Stimulated activated CD4-positive, alpha-beta T cell treated with anti-CD3 and anti-CD28 coated beads, Interleukin-2, amount 100 ng/mL, for 24 hours (primary cell): ENCODE results near the gene OAF.

Experiments used
- DNase-seq, 2 donors: peaks; one replicate each; pipeline ENCODE4 v3.0.0-alpha.2; 2020

The OAF gene

DNA sequence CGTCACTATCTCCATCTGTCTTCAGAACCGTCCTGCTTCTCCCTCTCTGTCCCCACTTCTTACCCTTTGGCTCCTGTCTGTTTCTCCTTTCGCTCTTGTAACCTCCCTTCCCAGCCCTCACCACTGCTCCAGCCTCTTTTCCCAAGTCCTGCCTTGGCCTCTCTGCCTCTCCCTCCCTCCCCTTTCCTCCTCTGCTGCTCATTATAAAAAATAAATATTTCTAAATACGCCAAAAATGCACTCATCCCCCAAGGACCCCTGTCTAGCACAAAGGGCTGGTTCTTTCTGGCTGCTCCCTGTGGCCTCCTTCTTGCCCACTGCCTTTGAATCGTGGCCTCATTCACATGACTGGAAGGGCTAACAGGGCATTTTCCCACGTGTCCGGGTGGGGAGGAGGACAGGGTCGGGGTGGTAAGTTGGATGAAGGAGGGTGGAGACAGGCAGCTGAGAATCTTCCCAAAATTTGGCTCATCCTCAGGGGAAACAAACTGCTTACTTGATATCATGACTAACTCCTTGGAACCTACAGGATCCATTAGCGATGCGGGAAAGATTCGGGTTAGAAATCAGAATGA lies 26.4 kb upstream of the OAF start:
- DNase-seq: no peak

DNA sequence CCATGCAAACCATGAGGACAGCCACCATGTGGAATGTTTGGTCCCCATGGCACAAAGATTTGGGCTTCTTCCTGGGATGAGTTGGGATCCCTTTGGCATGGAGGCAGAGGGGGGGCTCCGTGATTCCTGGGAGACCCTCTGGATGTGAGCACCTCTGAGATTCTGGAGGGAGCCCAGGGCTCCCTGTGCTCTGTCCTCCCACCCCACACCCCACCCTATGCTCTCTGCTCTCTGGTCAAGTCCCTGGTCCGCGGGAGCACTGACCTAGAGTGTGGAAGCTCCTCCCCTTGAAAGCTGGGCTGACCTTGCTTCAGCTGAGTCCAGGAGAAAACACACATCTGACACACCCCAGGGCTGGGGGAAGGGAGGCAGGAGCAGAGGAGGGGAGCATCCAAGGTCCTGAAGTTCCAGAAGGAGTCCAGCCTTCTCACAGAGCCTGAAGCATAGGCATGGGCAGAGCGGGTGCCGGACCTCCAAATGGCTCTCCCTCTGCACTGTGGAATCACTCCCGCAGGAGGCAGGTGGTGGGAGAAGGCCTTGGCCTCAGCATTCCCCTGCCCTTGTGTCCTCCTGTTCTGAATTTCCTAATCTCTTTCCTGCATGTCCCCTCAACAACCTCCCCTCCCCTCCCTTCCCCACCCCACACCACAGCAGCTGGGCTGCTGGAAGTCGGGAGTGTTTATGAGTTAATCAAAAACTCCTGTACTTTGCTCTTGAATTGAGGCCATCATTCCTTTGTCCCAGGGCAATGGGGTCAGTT lies 25.7 kb upstream of the OAF start:
- no peak for DNase-seq

DNA sequence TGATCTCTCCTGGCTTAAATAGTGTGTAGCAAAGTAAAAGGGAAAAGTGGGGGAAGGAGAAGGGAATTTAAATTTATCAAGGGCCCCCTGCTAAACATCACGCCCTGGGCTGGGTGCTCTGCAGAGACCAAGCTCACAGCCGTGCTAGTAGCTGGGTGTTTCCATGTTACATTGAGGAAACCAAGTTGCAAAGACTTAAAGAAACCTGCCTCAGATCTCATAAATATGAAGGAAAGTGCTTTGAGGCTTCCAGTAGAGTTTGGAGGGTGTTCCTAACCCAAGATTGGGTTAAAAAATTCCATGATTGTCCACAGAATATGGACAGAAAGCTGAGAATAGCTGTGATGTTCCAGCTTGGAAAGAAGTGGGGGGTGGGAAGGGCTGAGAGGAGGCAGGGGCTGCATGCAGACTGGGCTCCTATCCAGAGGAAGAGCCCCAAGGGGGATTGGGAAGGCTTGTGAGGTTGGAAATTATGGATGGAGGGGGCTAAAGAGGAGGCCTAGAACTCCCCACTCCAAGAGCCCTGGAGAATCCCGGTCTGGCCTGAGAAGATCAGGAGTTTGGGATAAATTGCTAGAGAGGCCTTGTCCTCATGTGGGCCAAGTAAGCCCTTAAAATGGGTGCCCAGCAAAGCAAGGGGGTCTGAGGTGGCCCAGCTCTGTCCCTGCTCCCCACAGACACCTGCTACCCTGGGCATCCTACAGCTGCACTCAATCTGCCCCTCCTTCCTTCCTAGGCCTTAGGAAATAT lies 25.0 kb upstream of the OAF start:
- DNase-seq: no peak

DNA sequence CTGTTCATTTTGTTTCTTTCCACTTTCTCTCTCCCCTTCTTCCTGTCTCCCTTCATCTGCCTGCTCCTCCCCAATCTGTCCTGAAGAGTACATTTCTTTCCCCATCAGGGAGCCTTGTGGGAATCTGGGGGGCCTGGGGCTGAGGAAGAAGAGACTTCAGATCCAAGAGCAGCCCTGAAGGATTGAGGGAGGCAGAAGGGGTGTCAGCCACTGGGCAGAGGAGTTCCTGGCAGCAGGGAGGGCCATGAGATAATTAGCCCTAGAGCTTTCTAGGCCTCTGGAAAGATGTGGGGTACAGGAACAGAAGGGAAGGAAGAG lies 24.4 kb upstream of the OAF start:
- DNase-seq: no peak

DNA sequence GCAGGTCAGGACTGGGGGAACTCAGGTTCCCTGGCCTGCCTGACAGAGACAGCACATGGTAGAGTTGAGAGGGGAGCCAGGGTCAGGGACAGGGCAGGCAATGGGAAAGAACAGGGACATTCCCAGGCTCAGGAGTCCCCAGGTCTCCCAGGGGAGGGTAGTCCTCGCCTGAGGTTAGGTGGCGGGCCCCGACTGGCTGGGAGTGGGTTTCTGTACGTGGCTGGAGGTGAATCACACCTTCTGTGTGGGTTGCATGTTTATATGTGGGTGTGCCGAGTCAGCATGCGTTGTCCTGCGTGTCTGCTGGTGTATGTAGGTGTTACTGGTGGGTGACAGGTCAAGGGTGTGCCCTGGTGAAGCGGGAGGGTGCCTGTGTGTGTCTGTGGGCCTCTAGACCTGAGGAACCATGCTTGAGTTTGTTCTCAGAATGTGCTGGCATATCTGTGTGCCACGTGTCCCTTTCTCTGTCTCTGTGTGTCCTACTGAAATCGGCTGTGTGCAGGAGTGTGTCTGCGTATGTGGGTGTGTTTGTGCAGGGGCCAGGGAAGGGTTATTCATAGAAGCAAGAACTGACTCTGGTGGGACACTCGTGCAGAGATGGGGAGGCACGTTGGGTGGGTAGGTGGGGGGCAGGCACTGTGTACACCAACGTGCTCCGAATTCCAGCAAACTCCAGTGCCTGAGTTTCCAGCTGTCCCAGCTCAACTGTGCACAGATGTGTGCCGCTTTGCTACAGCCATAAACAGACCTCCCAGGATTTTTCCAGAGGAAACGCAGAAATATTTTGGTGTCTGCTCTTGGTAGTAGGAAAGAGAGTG lies 23.8 kb upstream of the OAF start:
- no peak for DNase-seq

DNA sequence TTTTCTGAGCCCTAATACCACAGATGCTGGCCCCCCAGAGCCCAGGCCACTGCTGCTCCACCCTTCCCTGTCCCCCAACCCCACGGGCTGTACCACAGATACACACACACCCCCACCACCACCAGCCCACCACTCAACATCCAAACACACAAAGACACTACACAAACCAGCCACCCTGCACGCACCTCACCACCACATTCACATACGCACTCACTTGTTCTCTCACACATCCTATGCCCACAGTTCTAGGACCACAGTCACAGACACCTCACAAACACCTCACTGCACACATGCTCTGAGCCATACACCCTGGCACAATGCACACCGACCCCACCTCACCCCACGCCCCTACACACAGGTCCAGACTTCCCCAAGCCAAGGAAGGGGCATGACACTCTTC lies 22.5 kb upstream of the OAF start:
- DNase-seq: no peak

DNA sequence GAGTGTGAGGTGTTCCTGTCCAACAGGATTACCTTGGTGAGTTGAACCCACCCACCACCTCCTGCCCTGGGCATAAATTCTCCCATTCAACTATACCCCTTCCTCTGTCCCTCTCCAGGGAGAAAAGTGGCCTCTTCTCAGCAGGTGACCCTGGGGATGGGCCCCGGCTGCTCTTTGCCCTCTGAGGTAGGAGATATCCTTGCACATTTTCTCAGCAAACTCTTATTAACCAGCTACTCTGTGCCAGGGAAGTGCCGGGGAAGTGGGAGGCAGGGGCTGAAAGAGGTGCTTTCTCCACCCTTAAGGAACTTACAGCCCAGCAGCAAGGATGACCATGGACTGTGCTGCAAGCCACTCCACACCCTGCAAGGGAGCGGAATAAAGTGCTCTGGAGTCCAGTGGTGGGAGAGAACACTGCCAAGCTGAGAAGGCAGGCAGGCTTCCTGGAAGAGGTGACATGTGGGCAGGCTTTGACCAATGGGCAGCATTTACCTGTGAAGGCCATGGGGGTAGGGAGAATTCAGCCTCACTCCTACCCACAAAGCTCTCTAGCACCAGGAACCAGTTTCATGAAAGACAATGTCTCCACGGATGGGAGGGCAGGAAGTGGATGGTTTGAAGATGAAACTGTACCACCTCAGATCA lies 21.9 kb upstream of the OAF start:
- DNase-seq: no peak

DNA sequence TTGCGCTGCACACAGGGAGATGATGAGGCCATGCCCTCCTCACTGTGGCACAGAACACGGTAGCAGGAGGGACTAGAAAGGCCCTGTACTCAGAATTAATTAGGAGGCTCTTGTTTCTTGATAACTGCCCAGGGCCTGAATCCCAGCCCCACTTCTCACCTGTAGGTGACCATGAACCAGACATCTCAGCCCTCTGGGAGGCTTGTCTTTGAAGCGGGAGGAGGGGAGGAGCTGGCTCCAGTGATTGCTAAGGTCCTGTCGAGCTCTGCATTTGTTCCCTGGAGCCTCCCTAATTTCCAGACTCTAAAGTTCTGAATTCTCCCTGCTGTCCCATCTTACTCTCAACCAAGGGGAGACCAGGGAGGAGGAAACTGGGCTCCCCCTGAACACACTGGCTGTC lies 19.8 kb upstream of the OAF start:
- no peak for DNase-seq

DNA sequence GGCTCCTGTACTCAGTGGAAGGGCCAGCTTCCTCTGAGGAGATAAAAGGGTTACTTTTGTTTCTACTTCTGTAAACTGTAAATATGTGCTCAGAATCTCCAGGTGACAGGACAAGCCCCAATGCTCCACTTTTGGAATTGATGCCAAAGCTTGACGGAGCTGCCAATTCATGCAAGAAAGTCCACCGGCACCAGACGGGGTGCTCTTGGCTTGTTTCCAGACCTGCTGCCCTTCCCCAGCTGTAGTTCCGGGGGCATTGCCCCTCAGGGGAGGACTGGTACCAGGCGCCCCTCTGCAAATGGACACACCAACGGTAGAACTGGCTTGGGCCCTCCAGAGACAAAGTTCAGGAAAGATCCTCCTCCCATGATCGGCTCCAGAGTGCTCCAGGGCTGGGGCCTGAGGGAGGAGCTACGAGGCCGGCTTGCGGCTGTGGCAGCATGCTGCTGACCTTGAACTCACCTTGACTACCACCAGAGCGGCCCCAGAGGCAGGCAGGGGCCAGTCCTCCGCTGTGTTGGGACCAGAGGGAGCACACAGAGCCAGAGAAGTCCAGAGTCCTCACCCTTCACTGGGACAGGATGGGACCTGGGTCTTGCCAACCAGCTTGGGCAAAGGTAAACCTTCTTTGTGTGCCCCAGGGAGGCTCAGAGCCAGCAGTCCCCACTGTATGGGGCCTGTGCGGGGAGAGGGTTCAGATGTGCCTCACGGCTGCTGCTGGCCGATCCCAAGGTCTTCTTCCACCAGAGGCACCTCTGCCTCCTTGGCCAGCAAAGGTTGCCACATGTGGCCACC lies 17.8 kb upstream of the OAF start:
- DNase-seq: no peak

DNA sequence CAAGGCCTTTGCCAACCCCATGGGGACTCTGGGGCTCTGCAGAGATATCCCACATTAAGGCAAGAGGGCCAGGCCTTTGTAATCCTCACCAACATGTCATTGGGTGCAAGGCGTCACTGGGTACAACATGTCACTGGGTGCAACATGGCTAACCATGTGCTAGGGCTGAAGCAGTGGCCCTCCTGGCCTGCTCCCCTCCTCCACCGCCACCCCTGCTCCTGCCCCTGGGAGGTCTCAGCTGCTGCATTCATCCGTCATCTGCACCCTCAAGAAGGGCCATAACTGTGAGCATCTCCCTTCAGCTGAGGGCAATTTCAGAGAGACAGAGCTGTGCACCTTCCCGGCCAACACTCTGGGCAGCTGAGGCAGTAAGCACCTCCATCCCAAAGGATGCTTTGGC lies 16.7 kb upstream of the OAF start:
- no peak for DNase-seq

DNA sequence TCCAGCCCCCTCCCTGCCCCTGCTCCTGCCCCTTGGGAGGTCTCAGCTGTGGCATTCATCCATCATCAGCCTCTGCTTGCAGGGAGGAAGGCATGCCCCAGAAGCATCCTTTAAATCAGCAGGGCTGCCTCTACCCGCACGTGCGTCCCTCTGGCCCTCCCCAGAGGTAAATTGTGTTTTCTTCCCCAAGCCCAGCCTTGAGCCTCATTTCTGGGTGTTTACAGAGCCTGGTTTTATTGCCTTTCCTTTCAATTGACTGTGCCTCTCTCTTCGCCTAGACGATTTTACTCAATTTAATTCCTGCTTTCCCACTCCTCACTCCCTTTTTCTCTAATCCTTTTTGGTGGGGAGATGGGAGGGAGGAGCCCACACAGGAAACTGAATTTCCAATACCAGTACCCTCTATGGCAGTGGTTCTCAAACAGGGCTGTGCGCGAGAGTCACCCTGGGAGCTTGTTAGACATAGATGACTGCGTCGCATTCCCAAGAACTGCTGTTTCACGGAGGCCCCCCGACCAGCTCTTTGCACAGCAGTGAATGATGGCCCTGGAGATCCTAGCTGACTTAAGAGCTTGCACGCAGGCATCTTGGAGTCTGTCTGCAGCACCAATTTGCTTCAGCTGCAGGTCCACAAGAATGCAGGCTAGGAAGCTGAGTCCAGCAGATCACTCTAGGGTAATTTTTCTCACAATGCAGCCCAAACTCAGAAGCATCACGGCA lies 15.1 kb upstream of the OAF start:
- no peak for DNase-seq

DNA sequence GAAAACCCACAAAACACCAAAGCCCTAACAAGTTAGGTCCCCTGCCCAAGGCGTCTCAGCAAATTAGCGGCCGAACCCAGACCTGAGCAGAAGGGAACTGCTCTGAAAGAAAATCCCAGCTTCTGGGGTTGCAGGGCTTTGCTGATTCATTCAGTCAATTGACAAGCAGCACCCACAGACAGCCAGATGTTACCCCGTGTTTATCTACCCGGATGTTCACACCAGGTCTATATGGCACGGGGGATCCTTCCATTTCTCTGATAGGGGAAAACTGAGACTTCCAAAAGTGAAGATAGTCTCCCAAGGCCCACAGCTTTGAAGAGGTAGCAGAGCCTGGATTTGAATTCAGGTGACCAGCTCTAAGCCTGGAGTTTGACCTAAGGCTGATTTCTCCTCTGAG lies 14.0 kb upstream of the OAF start:
- DNase-seq: no peak

DNA sequence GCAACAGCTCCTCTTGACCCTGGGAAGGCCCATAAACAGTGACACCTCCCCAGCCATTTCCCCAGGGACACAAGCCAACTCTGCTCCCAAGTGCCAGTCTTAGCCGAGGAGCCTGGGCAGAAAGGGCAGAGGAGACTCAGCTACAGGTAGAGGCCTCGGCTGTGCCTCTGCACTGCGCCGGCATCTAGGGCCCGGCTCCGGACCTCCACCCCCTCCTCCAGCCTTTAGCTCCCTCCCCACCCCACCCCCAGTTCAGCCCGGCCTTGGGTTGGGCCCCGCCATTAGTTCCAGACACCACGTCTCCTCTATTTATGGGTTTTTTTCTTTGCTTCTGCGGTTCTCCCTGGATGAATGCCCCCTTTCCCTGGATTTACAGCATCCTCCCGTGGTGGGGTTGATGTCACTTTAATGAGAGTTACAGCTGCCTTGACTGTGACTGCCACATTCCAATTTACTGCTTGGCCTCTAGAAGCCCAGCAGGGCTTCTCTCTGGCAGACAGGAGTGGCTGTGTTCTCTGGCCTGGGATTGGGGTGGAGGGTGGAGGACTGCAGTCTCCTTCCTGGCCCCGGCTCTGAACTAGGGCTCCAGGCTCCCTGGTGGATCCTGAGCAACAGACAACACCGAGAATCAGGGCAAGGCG lies 13.5 kb upstream of the OAF start:
- DNase-seq: no peak

DNA sequence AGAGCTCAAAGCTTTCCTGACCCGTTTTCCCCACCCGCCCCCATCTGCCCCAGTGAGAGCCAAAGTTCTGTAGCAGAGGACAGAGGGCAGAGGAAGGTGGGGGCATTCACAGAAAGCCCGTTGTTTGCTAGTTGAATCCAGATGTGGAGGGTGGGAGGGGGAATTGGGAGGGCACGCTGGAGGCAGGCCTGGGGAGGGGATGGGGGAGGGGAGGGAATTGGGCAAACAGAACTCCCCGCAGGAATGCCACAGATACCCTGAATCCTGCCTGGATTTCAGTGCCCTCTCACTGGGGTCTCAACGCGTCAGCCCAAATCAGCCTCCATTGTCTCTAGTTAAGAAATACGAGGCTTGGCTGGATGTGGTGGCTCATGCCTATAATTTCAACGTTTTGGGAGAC lies 12.9 kb upstream of the OAF start:
- DNase-seq: no peak

DNA sequence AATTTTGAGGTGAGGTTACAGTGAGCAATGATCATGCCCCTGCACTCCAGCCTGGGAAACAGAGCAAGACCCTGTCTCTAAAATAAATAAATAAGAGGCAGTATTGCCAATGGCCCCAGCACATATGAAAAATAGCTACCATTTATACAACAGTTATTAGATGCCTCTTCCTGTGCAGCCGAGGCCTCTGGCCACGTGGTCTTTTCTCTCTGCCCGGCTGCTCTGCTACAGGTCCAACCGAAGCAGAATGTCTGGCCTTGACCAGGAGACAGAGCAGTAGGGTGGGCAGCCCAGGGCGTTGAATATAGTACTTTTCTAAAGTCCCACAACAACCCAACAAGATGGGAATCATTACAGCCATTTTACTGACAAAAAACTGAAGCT lies 12.4 kb upstream of the OAF start:
- no peak for DNase-seq

DNA sequence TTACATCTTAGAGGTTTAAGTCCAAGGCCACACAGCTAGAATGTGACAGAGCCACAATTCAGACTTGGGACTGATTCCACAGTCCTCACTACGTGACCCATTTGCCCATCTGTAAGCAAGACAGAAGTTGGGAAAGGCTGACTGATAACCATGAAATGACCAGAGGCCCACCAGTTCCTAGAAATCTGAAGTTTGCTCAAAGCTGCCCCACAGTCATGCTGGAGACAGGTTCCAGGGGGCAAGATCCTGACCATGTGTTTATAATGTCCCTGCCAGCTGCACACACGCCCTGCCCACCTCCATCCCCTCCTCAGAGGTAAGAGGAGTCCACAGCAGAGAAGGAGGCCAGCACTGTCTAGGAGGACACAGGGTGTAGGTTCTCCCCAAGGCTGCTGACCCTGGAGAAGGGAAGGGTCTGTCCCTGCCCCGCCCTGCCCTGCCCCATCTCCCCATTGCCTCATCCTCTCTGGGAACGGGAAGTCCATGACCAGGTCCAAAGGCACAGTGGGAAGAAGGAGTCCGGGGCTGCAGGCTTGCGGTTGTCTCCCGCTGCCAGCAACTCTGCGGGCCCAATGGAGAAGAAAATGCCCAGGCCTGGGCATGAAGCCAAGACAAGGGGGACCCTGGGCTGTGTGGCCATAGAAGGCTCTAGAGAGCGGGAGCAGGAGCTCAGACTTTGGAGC lies 11.9 kb upstream of the OAF start:
- no peak for DNase-seq

DNA sequence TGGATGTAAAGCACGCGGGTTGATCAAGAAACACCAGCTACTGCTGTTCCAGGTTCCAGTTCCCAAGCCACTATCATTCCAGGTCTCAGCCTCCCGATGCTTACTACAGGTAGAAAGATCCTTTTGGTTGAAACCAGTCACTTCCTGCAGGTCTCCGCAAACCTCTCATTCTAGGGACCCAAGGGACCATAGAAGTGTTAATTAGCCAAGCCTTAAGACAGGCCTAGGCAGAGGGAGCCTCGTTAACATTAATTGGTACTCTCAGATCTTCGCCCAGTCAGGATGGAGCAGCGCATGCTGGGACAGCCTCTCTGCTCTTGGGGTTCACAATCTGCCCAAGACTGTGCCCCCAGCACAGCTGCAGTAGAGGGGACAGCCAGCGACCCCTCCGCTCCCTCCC lies 11.2 kb upstream of the OAF start:
- DNase-seq: no peak

DNA sequence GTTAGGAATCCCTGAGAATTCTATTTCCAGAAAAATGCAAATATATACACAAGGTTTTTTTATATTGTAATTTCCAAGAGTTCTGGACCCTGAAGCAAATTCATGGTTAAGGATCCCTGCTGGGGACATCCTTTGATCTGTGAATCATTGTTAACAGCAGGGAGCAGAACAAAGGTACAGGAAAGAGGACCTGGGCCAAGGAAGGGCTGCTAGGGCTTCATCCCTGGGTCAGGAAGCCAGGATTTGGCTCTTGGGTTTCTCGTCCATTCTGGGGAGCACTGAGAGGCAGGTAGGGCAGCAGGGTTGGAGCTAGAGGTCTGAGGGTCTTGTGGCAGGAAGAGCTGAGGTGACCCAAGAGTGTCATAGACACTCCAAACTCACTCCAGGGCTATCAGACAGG lies 10.2 kb upstream of the OAF start:
- no peak for DNase-seq

DNA sequence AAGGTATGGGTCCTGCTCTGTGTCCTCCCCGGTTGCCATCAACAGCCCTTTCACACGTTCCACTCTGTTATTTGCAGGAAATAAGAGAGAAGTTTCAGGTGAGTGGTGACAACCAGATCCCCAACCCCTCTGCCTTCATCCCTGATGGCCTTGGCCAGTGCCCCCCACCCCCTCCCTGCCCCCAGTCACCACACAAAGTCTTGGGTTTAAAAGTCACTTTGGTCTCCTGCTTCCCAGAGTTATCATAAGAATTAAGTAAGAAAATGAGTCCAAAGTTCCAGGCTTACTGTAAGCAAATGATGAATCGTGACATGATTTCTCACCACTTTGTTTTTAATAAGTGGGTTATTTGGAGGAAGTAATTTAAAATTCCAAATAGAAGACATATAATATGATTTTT lies 9.2 kb upstream of the OAF start:
- DNase-seq: no peak

DNA sequence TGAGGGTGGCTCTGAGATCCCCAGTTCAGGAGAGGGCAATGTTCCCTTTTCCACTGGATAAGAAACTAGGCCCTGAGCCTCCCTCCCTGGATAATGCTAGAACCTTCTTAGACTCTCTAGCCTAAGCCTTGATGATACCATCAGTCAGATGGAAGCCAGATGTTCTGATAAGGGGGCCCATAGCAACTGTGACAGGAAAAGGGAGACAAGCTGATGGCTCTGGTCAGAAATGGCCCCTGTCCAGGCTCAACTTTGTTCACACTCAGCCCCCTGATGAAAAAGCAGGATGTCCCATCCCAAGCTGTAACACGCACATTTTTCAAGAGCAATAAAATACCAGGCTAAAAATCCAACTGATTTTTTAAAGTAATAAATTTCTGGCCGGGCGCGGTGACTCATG lies 7.2 kb upstream of the OAF start:
- DNase-seq: no peak
